Kidney epithelial cell (primary cell): ENCODE results near the gene ADAMTSL1. TPM values are rescaled to one million over a fixed set of nuclear protein-coding genes. Genes with fewer than 3 reads are reported as not detected.

Experiments
- DNase-seq: peaks from one replicate; pipeline ENCODE4 v3.0.0-alpha.2; 2010; ENCODE audit warnings: low read depth
- H3K27me3 ChIP-seq: 2 replicates; pipeline ENCODE4 v1.6.0; 2011; ENCODE audit warnings: low read length; ENCODE audit not compliant: control insufficient read depth, insufficient read depth
- H3K36me3 ChIP-seq: 2 replicates; pipeline ENCODE4 v1.5.1; 2011; ENCODE audit warnings: low read length; ENCODE audit not compliant: control insufficient read depth, insufficient read depth
- H3K4me3 ChIP-seq: 2 replicates; pipeline ENCODE4 v1.5.1; 2011; ENCODE audit warnings: low read depth, mild to moderate bottlenecking, control low read depth, low read length
- total RNA-seq: library from RNA; depleted of rRNA; stranded (reverse); fragments of >200 nt; gene quantifications from 2 replicates; pipeline ENCODE4 v1.2.3, GENCODE V29; 2015
- TF ChIP-seq, protein P1 (sequence below): IDR thresholded peaks from 2 replicates; pipeline ENCODE4 v1.5.1; 2011; ENCODE audit warnings: mild to moderate bottlenecking, moderate library complexity, low read length, control low read depth, inconsistent platforms; ENCODE audit not compliant: insufficient read depth, poor library complexity, severe bottlenecking

ADAMTSL1 gene
- total RNA-seq, 1 donor from 2014 or later, result 0.08 TPM

DNA sequence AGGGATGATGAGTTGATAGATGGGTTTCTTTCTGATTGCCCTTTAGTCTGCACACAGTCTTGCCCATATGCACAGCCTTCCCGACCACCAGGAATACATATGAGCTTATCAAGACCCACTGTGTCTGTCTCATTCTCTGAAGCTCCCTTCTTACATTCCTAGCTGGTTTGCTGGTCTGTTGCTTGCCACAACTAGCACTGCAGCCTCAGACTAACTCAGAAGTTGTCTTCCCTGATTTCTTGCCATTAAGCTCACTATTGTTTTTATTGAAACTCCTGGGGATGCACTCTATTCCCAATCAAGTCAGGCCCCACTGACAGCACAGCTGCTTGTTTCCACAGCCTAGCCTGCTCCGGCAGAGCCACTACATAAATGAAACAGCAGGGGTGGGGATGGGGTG lies 461.6 kb downstream of the ADAMTSL1 start:
- DNase-seq, result no peak
- TF ChIP-seq, protein P1, sequence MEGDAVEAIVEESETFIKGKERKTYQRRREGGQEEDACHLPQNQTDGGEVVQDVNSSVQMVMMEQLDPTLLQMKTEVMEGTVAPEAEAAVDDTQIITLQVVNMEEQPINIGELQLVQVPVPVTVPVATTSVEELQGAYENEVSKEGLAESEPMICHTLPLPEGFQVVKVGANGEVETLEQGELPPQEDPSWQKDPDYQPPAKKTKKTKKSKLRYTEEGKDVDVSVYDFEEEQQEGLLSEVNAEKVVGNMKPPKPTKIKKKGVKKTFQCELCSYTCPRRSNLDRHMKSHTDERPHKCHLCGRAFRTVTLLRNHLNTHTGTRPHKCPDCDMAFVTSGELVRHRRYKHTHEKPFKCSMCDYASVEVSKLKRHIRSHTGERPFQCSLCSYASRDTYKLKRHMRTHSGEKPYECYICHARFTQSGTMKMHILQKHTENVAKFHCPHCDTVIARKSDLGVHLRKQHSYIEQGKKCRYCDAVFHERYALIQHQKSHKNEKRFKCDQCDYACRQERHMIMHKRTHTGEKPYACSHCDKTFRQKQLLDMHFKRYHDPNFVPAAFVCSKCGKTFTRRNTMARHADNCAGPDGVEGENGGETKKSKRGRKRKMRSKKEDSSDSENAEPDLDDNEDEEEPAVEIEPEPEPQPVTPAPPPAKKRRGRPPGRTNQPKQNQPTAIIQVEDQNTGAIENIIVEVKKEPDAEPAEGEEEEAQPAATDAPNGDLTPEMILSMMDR, result no peak
- Histone ChIP-seq H3K27me3 (no peaks in the 10 kb centered on the region), H3K4me3 (no peak overlapping the region), H3K36me3 (no peaks in the 10 kb centered on the region)

DNA sequence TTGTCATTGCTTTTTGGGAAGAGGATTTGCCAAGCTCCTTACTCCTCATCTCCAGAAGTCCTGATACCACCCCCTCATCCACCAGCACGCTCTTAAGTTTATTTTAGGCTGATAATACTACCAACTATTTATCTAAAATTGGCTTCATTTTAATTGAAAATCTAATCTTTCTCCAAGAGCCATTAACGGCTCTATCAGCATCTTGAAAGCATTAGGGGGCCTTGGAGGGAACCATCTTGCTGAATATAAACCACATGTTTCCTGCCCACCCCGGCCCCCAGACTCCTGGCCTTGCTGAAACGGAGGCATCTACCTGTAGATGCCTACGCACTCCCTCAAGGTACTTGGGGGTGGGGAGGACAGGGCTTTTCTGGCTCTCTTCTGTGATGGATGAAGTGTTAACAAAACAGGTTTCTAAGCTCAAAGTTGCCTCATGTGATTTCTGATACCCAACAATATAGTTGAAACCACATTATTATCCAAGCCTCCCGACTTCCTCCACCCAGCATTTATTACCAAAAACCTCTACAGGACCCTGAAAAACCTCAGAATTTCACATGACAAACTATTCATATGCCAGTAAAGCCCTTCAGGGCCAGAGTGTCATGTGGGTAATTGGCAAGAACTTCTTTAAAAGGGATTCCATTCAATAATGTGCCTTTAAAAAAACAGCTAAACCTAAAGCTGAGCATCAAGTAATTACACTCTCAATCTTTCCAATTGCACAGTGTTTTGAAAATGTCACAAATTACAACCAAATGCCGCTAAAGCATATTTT lies 462.3 kb downstream of the ADAMTSL1 start:
- no peaks in the 10 kb centered on the region for H3K27me3 ChIP-seq
- H3K4me3 ChIP-seq, result no peak overlapping the region
- TF ChIP-seq, protein P1, result no peak
- no peaks in the 10 kb centered on the region for H3K36me3 ChIP-seq
- no peak for DNase-seq

DNA sequence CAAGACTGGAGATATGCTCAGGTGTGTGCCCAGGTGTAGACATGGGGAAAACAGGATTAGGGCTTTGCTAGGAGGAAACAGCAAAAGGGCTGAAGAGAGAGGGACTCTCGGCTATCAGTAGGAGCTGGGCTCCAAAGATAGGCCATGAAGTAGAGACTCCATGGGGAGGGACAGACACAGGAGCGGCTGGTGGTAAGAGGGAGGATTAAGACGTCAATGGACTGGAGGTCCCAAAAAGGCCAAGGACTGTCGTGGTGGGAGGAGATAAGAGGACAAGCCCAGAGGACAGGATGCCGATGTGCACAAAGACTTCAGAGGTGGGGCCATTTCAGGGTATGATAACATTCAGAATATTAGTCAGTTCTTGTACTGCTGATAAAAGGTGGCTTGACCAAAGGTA lies 466.0 kb downstream of the ADAMTSL1 start:
- H3K36me3 ChIP-seq, result no peaks in the 10 kb centered on the region
- H3K27me3 ChIP-seq, result no peaks in the 10 kb centered on the region
- no peak for DNase-seq

DNA sequence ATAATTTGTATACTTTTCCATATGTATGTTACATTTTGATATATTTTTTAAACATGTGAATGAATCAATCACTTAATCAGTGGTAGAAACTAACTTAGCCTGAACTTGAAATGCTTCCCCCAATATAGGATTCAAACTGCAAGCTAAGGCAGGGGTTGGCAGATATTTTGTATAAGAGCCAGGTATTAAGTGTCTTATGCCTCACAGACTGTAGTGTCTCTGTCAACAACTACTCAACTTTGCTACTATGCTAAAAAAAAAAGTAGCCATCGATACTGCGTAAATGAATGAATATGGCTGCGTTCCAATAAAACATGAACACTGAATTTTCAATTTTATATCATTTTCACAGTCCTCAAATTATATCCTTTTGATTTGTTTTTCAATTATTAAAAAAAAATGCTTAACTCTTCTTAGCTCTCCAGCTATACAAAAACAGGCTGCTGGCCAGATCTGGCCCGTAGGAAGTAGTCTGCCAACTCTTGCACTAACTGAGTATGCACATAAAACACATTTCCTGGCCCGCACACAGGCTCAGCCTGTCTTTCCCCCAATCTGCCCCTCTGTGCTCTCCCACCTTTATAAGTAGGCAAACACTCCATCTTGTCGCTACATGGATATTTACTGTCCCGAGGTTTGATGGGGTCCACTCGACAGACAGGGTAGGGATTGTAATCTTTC lies 467.2 kb downstream of the ADAMTSL1 start:
- no peak for DNase-seq
- no peak overlapping the region for H3K4me3 ChIP-seq
- TF ChIP-seq, protein P1, result no peak
- H3K27me3 ChIP-seq, result no peaks in the 10 kb centered on the region
- no peaks in the 10 kb centered on the region for H3K36me3 ChIP-seq

More for the DNA sequence above, 466.0 kb downstream of the ADAMTSL1 start:
- H3K4me3 ChIP-seq, result no peak overlapping the region
- TF ChIP-seq, protein P1, result no peak

DNA sequence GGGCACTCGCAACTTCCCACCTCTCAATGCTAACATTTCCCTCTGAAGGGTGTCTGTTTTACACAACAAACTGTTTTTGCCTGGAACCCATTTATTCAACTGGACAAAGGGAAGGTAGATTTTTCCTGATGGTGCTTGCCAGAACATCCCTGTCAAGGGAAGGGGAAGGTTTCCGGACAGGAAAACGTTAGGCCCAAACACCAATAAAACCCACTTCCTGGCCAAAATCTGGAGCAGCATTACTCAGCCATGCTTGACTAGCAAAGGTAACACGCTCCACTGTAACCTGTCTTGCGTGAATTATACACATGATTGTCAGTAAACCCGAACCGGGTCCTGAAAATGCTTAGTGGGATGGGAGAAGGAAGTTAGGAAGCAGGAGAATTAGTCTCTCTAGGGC lies 468.8 kb downstream of the ADAMTSL1 start:
- no peak for DNase-seq
- no peaks in the 10 kb centered on the region for H3K36me3 ChIP-seq
- TF ChIP-seq, protein P1, result no peak
- H3K27me3 ChIP-seq, result no peaks in the 10 kb centered on the region
- H3K4me3 ChIP-seq, result no peak overlapping the region

DNA sequence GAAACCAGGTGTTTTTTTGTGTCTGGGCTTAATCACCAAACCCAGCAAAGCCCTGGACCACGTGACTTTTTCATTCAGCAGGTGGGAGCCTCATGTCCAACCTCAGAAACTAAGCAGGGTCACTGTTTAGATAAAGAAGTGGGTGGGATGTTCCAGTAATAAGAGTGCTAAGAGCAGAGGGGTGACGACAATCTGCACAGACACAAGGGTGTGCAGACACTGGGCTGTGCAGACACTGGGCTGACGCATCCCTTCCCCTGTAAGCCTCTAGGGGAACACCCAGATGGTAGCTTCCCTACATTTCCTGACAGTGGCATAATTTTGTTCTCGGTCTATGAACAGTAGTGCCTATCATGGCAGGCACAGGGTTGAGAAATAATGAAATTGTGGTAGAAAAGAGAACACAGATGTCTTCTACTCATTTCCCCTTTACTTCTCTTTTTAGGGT lies 474.0 kb downstream of the ADAMTSL1 start:
- TF ChIP-seq, protein P1, result no peak
- H3K4me3 ChIP-seq, result no peak overlapping the region
- H3K36me3 ChIP-seq, result no peaks in the 10 kb centered on the region
- no peak for DNase-seq
- H3K27me3 ChIP-seq, result no peaks in the 10 kb centered on the region
